HG03460 (cell line): ENCODE results near the gene RSAD2.

ENCODE experiments used
- ATAC-seq: cut with Tn5 transposase; IDR thresholded peaks from one replicate; pipeline ENCODE4 v1.9.1; 2021; ENCODE audit not compliant: unreplicated experiment

Gene RSAD2

DNA sequence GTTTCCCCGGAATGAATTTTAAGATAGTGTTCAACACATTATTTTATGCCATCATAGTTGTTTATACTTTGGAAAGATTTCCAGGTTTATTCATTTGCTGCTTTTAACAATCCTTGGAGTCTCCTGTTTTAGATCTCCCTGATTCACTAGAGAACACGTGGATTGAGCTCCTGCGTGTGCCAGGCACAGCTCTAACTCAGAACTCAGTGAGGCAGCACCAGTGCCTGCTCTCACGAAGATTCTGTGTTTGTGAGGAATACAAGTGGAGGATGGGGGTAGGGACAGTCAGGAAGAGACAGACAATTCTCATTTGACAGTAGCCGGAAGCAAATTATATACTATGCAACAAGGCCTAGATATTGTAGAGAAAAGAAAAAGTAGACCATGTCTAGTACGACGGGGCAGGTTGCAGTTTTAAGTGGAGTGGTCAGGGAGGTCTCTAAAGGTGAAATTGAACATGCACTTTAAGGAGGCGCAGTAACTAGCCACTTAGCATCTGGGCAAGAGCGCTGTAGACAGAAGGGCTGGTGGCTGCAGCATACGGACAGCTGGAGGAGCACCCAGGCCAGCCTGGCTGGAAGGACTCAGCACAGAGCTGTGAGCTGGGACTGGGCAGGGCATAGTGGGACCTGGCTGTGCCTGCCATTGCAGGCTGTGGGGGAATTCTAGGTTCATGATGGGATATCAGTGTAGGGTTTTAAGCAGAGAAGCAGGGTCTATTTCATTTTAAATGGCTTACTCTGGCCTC lies 63.9 kb downstream of the RSAD2 start:
- ATAC-seq: no peak

DNA sequence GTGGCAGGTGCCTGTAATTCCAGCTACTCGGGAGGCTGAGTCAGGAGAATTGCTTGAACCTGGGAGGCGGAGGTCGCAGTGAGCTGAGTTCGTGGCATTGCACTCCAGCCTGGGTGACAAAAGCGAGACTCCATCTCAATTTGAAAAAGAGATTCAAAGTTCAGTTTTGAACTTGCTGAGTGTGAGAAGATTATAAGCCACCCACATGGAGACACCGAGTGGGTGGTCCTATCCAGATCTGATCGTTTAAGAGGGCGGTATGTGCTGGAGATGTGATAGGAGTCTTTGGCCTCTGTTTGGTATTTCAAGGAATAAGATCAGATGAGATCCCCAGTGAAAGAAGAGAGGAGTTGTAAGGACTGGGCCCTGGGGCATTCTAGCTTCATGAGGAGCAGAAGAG lies 65.3 kb downstream of the RSAD2 start:
- ATAC-seq: no peak

DNA sequence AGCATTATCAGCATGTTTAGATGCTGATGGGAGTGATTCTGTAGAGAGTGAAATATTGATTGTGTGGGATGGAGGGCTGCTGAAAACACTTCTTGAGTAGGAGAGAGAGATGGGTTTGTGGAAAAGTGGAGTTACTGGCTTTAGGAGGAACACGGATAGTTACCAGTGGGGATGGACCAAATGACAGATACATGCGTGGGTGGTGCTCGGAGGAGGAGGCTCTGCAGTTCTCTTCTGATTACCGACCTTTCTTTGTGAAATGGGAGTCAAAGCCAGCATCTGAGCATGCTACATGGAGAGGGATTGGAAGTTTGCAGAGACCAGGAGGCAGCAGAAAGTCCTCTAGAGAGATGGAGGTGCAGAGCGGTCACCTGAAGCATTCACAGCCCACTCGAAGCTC lies 65.9 kb downstream of the RSAD2 start:
- no peak for ATAC-seq

DNA sequence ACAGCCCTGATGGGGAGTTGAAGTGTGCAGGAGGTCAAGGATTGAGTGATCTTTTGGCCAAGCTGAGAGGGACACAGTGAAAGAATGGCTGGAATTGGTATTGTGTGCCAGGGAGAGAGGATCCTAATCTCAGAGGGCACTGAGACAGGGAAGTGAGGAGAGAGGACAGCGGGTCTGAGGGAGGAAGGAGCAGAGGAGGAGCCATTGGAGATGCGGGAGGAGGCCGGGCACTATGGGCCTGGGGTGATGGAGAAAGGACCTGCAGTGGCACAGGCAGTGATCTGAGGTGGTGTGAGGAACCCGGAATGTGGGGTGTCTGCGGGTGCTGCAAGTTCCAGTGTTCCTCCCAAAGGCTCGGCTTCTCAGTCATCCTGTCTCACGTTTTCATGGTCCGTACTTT lies 66.4 kb downstream of the RSAD2 start:
- no peak for ATAC-seq

DNA sequence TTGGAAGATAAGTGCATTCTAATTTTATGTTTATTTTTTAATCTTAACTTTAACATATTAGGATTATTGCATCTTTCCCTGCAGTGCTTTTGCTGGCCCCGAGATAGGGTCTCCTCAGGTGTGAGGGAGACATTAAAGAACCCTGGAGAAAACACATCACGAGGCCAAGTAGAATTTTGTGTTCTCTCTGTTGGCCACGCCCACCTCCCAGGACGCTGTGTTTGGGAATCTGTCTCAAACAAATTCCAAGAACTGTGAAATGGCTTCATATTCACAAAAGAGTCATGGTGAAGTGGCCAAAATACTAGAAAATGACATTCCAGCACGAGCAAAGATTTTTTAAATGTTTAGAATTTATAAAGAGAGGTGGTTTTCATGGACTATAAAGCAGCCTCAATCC lies 67.0 kb downstream of the RSAD2 start:
- ATAC-seq: no peak

DNA sequence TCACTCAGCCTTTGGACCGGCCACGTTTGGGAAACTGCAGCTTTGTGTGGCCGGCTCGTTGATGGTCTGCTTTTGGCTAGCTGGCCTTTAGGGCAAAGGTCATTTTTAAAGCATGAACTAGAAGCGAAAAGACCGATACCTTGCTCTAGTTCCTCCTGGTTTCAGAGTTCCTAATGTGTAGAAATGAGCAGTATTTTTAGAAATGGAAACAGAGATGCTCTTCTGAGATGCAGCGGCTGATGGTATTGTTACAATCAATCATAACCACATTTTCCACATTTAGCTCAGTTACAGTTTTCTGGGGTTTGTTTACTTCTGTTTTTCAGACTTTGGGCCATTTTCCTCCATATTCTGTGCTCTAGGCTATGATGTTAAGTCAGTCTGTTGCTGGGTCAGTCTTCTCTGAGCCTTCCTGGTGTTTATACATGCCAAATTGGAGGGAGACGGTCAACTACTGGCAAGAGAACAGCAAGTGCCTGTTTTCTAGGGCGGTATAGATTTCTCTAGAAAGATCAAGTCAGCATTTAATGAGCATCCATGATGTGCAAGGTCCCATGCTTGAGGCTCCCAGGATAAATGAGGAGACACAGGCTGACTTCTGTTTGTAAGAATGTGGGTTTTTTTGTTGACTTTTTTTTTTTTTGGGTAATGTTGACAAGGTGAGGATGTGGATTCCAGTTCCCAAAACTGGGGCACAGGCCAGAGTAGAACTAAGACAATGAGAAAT lies 67.7 kb downstream of the RSAD2 start:
- ATAC-seq: peak; percentile 84

DNA sequence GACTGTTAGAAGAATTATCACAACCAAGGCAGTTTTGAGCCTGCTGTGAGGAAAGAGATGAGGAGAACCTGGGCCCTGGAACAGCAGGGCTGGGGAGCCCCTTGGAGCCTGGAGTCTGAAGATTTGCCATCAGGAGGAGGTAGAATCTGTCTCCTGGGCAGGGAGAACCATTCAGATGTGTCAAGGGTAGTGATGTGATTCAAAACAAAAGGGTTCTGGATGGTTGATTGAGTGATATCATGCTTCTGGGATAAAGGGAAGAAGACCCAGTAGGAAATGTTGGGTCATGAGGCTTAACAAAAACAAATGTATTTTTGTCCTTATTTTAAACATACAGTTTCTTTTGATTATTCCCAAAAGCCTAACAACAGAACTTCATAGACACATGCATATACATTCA lies 68.2 kb downstream of the RSAD2 start:
- no peak for ATAC-seq

DNA sequence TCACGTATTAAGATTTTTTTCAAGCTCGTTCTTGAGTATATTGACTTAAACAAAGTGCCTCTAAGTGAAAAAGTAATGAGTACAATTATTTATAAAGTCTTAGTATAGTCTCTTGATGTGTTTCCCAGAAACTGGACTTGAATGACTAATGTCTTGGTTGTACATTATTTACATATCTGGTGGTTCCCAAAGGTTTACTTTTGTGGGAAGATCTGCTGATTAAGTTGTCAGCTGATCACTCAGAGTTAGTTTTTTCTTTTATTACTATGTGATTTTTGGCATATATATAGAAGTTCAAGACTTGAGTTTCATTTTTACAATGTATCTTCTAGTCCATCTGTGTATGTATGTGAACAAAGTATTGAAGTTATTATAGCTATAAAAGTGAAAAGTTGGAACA lies 69.1 kb downstream of the RSAD2 start:
- no peak for ATAC-seq
